H1 (cell line): ENCODE results near the gene RCBTB2. TPM values are rescaled to one million over a fixed set of nuclear protein-coding genes. Genes with fewer than 3 reads are reported as not detected.

Experiments
- ASH2L ChIP-seq: fragments of 200-600, 300-600 bp; sonication (generic); IDR thresholded peaks from one replicate; pipeline ENCODE4 v1.7.1; 2017; ENCODE audit warnings: low read length
- ATF3 ChIP-seq: IDR thresholded peaks from 2 replicates; pipeline ENCODE4 v1.6.1; 2011; ENCODE audit warnings: low read depth, mild to moderate bottlenecking, low read length; ENCODE audit not compliant: insufficient read depth
- BRCA1 ChIP-seq: IDR thresholded peaks from 2 replicates; pipeline ENCODE4 v1.6.1; 2012; ENCODE audit warnings: low read depth, low read length, improper control_type of control experiment
- CEBPB ChIP-seq: IDR thresholded peaks from 2 replicates; pipeline ENCODE4 v1.6.1; 2012; ENCODE audit warnings: low read depth, low read length
- CREB1 ChIP-seq: IDR thresholded peaks from 2 replicates; pipeline ENCODE4 v1.6.1; 2012; ENCODE audit warnings: inconsistent platforms
- CTCF ChIP-seq, 3 experiments: IDR thresholded peaks; 1 replicate in 2 of 3; 2 replicates in 1 of 3; pipeline versions ENCODE4 v1.5.1 to v1.6.1; 2011; ENCODE audit warnings: low read length in 3 of 3, mild to moderate bottlenecking in 3 of 3, inconsistent platforms in 2 of 3, low read depth in 1 of 3, moderate library complexity in 1 of 3; ENCODE audit not compliant: insufficient read depth in 1 of 3; ENCODE audit errors: control extremely low read depth in 1 of 3
- GABPA ChIP-seq: IDR thresholded peaks from 2 replicates; pipeline ENCODE4 v1.6.1; 2011; ENCODE audit warnings: mild to moderate bottlenecking, low read length, moderate library complexity, borderline replicate concordance; ENCODE audit not compliant: insufficient read depth
- HDAC6 ChIP-seq: IDR thresholded peaks from one replicate; pipeline ENCODE4 v1.7.1; 2012; ENCODE audit warnings: low read depth, mild to moderate bottlenecking, inconsistent platforms, low read length, moderate library complexity
- NRF1 ChIP-seq: IDR thresholded peaks from 2 replicates; pipeline ENCODE4 v1.6.1; 2011; ENCODE audit warnings: mild to moderate bottlenecking, low read depth, low read length, improper control_type of control experiment
- RXRA ChIP-seq: IDR thresholded peaks from 2 replicates; pipeline ENCODE4 v1.6.1; 2011; ENCODE audit warnings: low read depth, mild to moderate bottlenecking, low read length, moderate library complexity; ENCODE audit not compliant: insufficient read depth
- SIN3A ChIP-seq, 2 experiments: IDR thresholded peaks in 1 of 2; conservative IDR thresholded peaks in 1 of 2; 2 replicates each; pipeline ENCODE4 v1.6.1; 2011 to 2012; ENCODE audit warnings: low read length in 2 of 2, improper control_type of control experiment in 1 of 2, low read depth in 1 of 2, mild to moderate bottlenecking in 1 of 2
- SP1 ChIP-seq: IDR thresholded peaks from 2 replicates; pipeline ENCODE4 v1.6.1; 2011; ENCODE audit warnings: low read depth, low read length
- SP4 ChIP-seq: IDR thresholded peaks from 2 replicates; pipeline ENCODE4 v1.6.1; 2012; ENCODE audit warnings: low read length, inconsistent platforms
- TAF1 ChIP-seq: IDR thresholded peaks from 2 replicates; pipeline ENCODE4 v1.6.1; 2011; ENCODE audit warnings: mild to moderate bottlenecking, low read depth, low read length
- TAF7 ChIP-seq: optimal IDR thresholded peaks from 2 replicates; pipeline ENCODE3; 2011; ENCODE audit warnings: low read depth, mild to moderate bottlenecking, inconsistent platforms, low read length, moderate library complexity, borderline replicate concordance
- TBP ChIP-seq: IDR thresholded peaks from 2 replicates; pipeline ENCODE4 v1.6.1; 2011; ENCODE audit warnings: low read depth, low read length, improper control_type of control experiment
- polyA plus RNA-seq, 7 experiments: library from polyadenylated mRNA; depleted of rRNA in 3 of 7; stranded (reverse) in 5 of 7; unstranded in 2 of 7; fragments of >200 nt in 5 of 7; fragments of 200-250 nt in 2 of 7; gene quantifications; 1 replicate in 5 of 7; 2 replicates in 1 of 7; 4 replicates in 1 of 7; pipeline versions ENCODE4 v1.2.1 to v1.2.3, GENCODE V29; 2011 to 2013; ENCODE audit warnings: missing spikeins in 2 of 7, mixed read lengths in 2 of 7
- total RNA-seq: library from RNA; stranded (reverse); fragmentation: NEBNext Ultra II Directional; extraction: Animal tissue kit (Norgen Biotek cat#: 25700); gene quantifications from 2 replicates; pipeline ENCODE4 v1.2.1, GENCODE V29; 2021

Gene RCBTB2
- total and polyA plus RNA-seq, 2 of the 8 experiments (the other 6 are each of a cell fraction or from before 2014, with no cell fraction given), result 5.2 to 8.4 TPM

GRCh38 chr13:48532506-48533499, at the start of gene RCBTB2 (continued):
- TF ChIP-seq ATF3 (no peak), TAF1 (peak; percentile 84), CEBPB (no peak), GABPA (no peak), NRF1 (peak; percentile 98), RXRA (no peak), TBP (peak; percentile 56), CREB1 (0 out of 2 replicates have a peak, but pooled peaks have one; percentile 46), SP1 (no peak), CTCF (IDR thresholded peaks at IDR 0.05; ENCODE audit: control extremely low read depth in 1 of 3, insufficient read depth in 1 of 3, low read depth in 1 of 3, low read length in 3 of 3) (no peak), ASH2L (peak; percentile 98), SP4 (peak; percentile 57; the same call in 1 of the 2 replicates), BRCA1 (no peak), SIN3A (conservative IDR thresholded peaks at IDR 0.05 in 1 of 2, IDR thresholded peaks at IDR 0.05 in 1 of 2; ENCODE audit: low read depth in 1 of 2, low read length in 2 of 2) (peak in 1 of 2 experiments; percentile 42; a peak in 1 of 4 replicates), HDAC6 (no peak), TAF7 (peak; percentile 64)
